ENCODE data around the gene AGAP2. TPM values are rescaled to one million over a fixed set of nuclear protein-coding genes. Genes with fewer than 3 reads are reported as not detected.

The AGAP2 gene
- total and polyA plus RNA-seq, 2 of the 8 experiments (the other 6 are each of a cell fraction or from before 2014, with no cell fraction given): 1.5 TPM

GRCh38 chr12:57733928-57734327 is 4.6 kb downstream of the AGAP2 start (continued):
- TF ChIP-seq CHD7 (IDR thresholded peaks at IDR 0.05; ENCODE audit: insufficient replicate concordance, low read length): no peak
- no peak for TF ChIP-seq NRF1 (IDR thresholded peaks at IDR 0.05; ENCODE audit: low read depth, low read length)
- TF ChIP-seq TAF1 (IDR thresholded peaks at IDR 0.05; ENCODE audit: low read depth, low read length): no peak
- no peak for TF ChIP-seq SUZ12 (IDR thresholded peaks at IDR 0.05; ENCODE audit: low read length)
- no peak for TF ChIP-seq BRCA1 (IDR thresholded peaks at IDR 0.05; ENCODE audit: low read depth, low read length)
- no peak for TF ChIP-seq POLR2A (IDR thresholded peaks at IDR 0.05; ENCODE audit: control extremely low read depth in 1 of 2, low read depth in 2 of 2, low read length in 2 of 2)
- TF ChIP-seq GTF2F1 (IDR thresholded peaks at IDR 0.05; ENCODE audit: borderline replicate concordance, low read depth, low read length): no peak
